NAMALWA (cell line): Measurements from ENCODE around the gene TMEM178B.

Source experiments
- DNase-seq: peaks from one replicate; pipeline ENCODE4 v3.0.0-alpha.2; 2015; ENCODE audit warnings: low spot score

The TMEM178B gene

DNA sequence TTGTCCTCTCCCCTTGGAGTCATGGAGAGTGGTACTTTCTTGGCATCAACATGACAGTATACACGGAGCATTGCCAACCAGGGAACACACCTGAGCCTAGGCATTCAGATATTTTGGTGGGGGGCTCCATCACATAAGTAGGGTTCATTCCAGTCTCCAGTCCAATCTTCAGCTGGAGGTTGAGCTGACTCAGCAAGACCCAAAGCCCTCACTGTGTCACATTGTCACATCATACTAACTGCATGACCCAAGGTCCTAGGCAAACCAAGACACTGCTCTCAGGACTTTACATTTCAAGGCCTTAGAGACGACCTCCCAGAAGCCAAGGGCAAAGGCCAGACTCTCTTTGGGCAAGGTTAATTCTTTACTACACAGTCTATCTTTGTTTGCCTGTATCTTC lies 190.1 kb downstream of the TMEM178B start:
- no peak for DNase-seq

DNA sequence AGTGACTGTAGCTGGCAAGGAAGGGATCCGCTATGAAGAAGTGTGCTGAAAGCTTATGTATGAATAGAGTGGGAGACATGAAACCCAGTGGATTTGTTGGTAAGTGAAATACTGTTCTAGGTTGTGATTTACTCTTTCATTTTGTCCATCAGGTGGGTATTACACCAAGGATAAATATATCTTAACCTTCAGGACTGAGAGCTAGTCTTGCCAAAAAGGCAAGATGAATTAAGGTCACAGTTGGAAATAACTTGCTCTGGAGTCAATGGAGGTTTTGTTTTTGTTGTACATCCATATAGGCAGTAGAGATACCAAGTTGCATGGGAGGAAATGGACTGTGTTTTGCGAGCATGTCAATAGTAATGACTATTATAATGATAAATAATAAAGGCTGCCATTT lies 190.6 kb downstream of the TMEM178B start:
- no peak for DNase-seq

- no peak for DNase-seq
Measured at GRCh38 chr7:141265668-141266067, 191.8 kb downstream of the TMEM178B start.

GRCh38 chr7:141268614-141269013 lies 194.8 kb downstream of the TMEM178B start:
- no peak for DNase-seq

GRCh38 chr7:141271451-141271850 lies 197.6 kb downstream of the TMEM178B start:
- no peak for DNase-seq

- DNase-seq: no peak
Measured at GRCh38 chr7:141272417-141272816, 198.6 kb downstream of the TMEM178B start.

DNA sequence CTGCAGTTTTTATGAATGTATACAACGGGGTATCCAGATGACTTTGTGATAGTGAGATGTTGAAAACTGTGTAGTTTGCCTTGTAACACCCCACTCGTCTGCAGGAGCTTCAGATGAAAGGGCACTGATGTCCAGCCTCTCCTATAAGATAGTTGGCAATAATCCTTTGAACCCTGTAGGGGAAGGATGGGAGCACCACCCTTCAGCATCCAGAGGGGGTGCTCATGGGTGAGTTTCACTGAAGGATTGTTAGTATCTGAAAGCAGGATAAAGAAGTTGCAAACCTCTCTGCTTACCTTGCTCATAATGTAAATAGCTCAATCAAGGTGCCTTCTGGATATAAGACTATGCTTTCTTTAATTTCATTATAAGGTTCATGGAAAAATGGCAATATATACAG lies 201.5 kb downstream of the TMEM178B start:
- DNase-seq: no peak

- no peak for DNase-seq
Measured at GRCh38 chr7:141276031-141276430, 202.2 kb downstream of the TMEM178B start.

- no peak for DNase-seq
Measured at GRCh38 chr7:141280100-141280499, 206.2 kb downstream of the TMEM178B start.

GRCh38 chr7:141281311-141281710 lies 207.4 kb downstream of the TMEM178B start:
- DNase-seq: no peak

DNA sequence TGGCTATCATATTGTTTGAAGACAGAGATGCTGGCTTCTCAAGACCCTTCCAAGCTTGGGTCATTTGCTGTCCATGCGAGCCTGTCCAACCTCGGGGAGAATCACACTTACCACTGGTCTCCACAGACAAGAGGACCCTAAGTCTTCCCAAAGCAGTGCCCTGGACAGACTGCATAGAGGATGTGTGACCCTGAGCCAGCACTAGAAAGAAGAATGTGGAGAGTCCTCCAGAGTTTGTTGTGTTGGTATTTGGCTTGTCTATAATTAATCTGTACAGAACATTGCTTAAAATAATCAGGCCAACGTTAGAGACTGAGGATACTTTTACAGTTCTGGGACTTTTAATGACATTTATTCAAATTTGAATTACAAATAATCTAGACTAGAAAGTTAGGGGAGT lies 212.7 kb downstream of the TMEM178B start:
- no peak for DNase-seq

DNA sequence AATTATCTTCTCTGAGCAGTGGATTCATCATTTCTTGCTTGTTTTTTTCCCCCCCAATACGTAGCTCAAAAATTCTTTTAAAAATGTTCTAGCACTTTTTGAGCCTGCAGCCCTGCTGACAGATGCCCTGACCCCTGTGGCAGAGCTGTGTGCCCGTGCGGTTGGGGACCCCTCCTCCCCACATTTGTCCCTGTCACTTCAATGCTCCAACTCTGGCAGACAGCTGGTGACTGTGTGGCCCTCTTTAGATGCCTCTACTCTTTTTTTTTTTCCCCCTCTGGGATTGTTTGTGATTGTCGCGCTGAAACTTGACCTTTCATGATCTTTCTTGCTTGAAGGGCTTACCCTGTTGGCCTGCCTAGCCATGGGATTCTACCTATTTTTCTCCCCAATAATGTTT lies 214.1 kb downstream of the TMEM178B start:
- no peak for DNase-seq

DNA sequence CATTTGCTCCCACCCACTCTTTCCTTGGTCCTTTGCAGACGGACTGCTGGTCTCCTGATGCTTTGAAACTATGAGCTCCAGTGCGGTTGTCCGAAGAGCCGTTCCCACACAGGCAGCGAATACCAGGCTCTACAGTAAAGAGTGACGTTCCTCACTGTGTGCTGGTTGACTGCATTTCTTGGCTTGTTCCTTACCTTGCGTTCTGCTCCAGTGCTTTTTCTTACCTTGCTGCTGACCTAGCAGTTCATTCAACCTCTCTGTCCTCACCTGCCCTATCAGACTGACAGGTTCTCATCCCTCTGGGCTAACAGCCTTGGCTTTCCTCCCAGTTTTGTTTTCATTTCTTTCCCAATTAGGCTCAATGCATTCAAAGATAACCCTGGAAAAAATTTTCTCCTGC lies 214.8 kb downstream of the TMEM178B start:
- no peak for DNase-seq

DNA sequence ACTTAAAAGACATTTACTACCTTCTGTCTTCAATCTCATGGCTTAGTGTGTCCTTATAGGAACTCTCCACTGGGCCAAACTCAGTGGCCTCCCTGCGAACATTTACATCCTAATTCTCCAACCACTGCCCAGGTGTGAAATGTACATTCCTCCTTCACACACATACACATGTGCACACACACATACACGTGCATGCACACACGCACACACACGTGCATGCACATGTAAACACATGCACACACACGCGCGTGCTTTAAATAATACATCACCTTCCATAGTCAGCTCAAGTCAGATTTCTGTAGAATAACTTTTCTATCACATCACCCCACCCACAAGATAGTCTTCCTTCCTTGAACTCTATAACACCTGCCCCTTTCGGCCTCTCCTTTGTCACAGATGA lies 216.5 kb downstream of the TMEM178B start:
- DNase-seq: no peak

DNA sequence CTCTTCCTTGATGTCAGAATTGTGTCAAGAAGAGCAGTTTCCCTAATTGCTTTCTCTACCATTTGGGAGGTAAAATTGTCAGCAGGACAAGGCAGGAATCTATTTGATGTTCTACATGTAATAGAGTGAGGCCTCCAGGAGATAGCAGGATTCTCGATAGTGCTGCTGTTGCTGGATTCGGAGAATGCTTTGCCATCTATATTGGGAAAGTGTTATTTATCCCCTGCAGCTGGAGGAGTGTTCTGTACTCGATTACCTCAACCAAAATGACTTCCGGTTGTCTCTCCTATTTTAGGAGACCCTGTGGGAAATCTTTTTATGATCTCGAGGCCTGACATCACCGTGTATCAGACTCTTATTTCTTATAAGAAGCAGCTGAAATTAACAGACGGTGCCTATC lies 217.1 kb downstream of the TMEM178B start:
- no peak for DNase-seq

GRCh38 chr7:141291541-141291940 lies 217.7 kb downstream of the TMEM178B start:
- DNase-seq: peak; percentile 18

DNA sequence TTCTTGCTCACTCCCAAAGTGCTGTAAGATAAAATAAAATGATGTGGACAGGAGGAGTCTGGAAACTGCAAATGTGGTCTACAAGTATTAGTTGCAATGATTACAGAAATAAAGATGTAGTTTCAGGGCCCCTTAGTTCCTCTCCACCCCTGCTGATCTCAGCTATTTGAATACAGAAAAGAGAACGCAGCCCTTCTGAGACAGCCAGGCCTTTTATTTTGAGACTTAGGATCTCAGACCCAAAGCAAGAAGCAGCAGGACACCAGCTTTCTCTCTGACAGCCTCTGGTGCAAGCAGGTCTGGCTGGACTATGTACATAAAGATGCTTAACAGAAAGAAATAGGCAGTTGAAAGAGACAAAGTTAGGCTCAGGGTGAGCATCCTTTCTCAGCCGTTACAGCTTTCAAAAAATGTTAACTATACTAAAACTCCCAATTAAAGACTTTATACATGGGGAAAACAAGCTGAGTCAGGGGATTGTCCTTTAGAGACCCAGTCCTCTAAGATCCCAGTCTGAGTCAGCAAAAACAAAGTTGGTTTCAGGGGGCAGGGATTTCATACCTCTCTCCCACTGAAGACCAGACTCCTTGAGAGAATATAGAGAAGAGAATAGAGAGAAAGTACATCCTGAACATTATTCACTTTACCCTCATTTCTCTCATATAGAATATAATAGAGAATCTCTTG lies 220.4 kb downstream of the TMEM178B start:
- no peak for DNase-seq

GRCh38 chr7:141295367-141295895 lies 221.6 kb downstream of the TMEM178B start:
- DNase-seq: no peak

DNA sequence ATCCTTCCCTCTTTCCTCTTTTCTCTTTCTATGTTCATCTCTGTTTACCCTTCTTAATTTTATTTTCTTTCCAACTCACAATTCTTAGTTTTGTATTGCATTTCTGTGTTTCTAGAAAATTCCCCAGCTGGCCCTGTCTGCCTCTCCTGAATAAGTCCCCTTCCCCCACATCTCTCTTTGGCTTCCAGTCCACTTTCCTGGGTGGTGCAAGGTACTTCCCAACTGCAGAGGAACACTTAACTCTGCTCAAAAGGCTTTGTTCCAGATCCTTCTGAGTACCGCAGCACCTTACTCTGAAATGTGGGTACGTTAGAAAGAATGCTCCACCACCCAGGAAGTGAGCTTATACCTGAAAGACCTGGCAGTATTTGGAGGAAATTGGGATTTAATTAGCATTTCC lies 227.0 kb downstream of the TMEM178B start:
- DNase-seq: no peak

- no peak for DNase-seq
Measured at GRCh38 chr7:141301544-141301943, 227.7 kb downstream of the TMEM178B start.

DNA sequence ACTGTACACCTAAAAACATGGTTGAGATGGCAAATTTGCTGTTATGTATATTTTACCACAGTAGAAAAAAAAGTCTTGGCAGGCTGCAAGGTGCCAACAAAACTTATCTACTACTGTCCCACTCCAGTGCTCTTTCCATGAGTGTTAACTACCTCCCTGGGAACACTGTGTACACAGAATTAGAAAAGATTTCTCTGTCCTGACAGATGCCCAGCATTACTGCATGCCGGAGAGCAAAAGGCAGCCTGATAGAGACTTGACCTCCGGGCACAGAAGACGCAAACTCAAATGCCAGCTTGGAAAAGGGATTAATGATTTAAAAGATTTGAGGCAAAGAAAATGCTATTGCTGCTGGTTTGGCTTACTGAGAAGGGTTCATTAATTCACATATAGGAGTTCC lies 228.8 kb downstream of the TMEM178B start:
- DNase-seq: no peak

GRCh38 chr7:141304291-141304690 lies 230.4 kb downstream of the TMEM178B start:
- no peak for DNase-seq

DNA sequence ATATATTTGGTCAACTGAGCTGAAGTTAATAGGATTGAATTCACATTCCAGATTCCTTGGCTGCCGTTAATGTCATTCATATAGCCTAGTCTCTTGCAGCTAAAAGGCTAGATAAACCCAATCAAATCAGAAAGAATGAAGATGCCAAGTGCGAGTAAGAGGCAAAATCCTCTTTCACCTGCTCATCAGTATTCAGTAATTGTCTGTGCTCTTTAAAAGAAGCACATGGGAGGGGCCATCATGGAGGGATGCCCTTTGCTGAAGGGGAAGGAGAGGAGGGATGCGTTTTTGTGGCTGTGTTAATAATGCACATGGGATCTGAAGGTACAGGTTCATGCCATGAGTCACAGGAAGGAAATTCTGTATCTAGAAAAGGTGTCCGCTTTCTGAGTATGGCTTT lies 232.2 kb downstream of the TMEM178B start:
- no peak for DNase-seq

DNA sequence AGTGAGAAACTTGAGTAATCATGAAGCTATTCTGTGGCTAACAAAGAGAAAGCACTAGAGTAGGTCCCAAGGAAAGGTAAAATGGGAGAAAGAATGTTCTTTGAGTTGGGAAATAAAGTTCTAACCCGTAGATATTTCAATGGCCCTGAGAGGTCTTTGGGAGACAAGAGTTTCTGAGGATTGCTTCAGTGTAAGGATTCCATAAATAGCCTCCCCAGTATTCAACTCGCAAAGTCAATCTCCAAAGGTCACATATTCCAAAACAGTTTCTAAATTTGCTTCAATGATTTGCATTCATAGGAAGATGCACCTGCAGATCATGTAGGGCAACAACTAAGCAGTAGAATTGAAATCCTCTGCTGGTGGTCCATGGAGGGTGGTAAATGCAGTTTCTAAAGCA lies 238.5 kb downstream of the TMEM178B start:
- no peak for DNase-seq
